Sigmoid colon (tissue), 7 donors: Measurements from ENCODE around the gene DPYSL5. TPM values are rescaled to one million over a fixed set of nuclear protein-coding genes. Genes with fewer than 3 reads are reported as not detected.

ENCODE experiments used
- DNase-seq: peaks from one replicate; pipeline ENCODE4 v3.0.0-alpha.2; 2019
- H3K27ac ChIP-seq, 4 donors: fragments of 200-600 bp; sonication (generic); one replicate each; pipeline ENCODE4 v1.5.1; 2016 to 2019; ENCODE audit warnings: mild to moderate bottlenecking in 1 of 4
- H3K27me3 ChIP-seq, 3 donors: fragments of 200-600 bp; sonication (generic); one replicate each; pipeline ENCODE4 v1.5.1; 2019; ENCODE audit warnings: mild to moderate bottlenecking in 1 of 3
- H3K36me3 ChIP-seq, 4 donors: fragments of 200-600 bp; sonication (generic); one replicate each; pipeline ENCODE4 v1.5.1; 2016 to 2019
- H3K4me1 ChIP-seq, 4 donors: fragments of 200-600 bp; sonication (generic); one replicate each; pipeline ENCODE4 v1.5.1; 2017 to 2019
- H3K4me3 ChIP-seq, 4 donors: fragments of 200-600 bp; sonication (generic); one replicate each; pipeline ENCODE4 v1.5.1; 2017 to 2019; ENCODE audit warnings: mild to moderate bottlenecking in 2 of 4, moderate library complexity in 1 of 4
- H3K9me3 ChIP-seq, 4 donors: fragments of 200-600 bp in 3 of 4; sonication (generic) in 3 of 4; one replicate each; pipeline versions ENCODE4 v1.5.1 to v1.6.1; 2013 to 2019
- EP300 ChIP-seq, 4 donors: sonication (generic); formaldehyde crosslinking; IDR thresholded peaks; one replicate each; pipeline ENCODE4 v1.6.1; 2017; ENCODE audit warnings: antibody characterized with exemption in 4 of 4
- POLR2A ChIP-seq, 2 donors: fragments of 450-650 bp; IDR thresholded peaks; one replicate each; pipeline ENCODE4 v1.6.1; 2016; ENCODE audit warnings: antibody characterized with exemption in 2 of 2, mild to moderate bottlenecking in 2 of 2, moderate library complexity in 2 of 2
- POLR2AphosphoS5 ChIP-seq, 4 donors: sonication (generic); formaldehyde crosslinking; IDR thresholded peaks; one replicate each; pipeline ENCODE4 v1.6.1; 2017; ENCODE audit warnings: antibody characterized with exemption in 4 of 4
- WGBS, 2 donors: extraction: QIAGEN DNeasy Blood & Tissue Kit; methylation state at CpG; one replicate each; pipeline ENCODE4 v1.1.7; 2013; 5-methylcytosine and 5-hydroxymethylcytosine counted together
- intact Hi-C: fragments of 100-400 bp; cut with DNase I; formaldehyde crosslinking; loops from one replicate; pipeline ENCODE4 v1.15.1; 2023
- polyA plus RNA-seq, 3 donors: library from polyadenylated mRNA; stranded (reverse); fragments of 200-250 nt; gene quantifications; one replicate each; pipeline ENCODE4 v1.2.3, GENCODE V29; 2013
- total RNA-seq, 4 donors: library from RNA; depleted of rRNA; stranded (reverse); fragments of >200 nt; gene quantifications; one replicate each; pipeline ENCODE4 v1.1.0, GENCODE V29; 2016
- TF ChIP-seq, protein P1 (sequence below), 4 experiments: fragments of 450-650 bp in 3 of 4; fragments of 200-600 bp in 1 of 4; IDR thresholded peaks; one replicate each; pipeline ENCODE4 v1.5.1; 2016 to 2019; ENCODE audit warnings: antibody characterized with exemption in 4 of 4, mild to moderate bottlenecking in 3 of 4, moderate library complexity in 2 of 4
- donor health status: healthy with polysubstance abuse.
- donor health status: Bipolar disorder and iron deficiency.
- donor health status: healthy.

The DPYSL5 gene
- total and polyA plus RNA-seq, 7 donors = 0.16 to 1.9 (median 0.74) TPM; not detected in 2

DNA sequence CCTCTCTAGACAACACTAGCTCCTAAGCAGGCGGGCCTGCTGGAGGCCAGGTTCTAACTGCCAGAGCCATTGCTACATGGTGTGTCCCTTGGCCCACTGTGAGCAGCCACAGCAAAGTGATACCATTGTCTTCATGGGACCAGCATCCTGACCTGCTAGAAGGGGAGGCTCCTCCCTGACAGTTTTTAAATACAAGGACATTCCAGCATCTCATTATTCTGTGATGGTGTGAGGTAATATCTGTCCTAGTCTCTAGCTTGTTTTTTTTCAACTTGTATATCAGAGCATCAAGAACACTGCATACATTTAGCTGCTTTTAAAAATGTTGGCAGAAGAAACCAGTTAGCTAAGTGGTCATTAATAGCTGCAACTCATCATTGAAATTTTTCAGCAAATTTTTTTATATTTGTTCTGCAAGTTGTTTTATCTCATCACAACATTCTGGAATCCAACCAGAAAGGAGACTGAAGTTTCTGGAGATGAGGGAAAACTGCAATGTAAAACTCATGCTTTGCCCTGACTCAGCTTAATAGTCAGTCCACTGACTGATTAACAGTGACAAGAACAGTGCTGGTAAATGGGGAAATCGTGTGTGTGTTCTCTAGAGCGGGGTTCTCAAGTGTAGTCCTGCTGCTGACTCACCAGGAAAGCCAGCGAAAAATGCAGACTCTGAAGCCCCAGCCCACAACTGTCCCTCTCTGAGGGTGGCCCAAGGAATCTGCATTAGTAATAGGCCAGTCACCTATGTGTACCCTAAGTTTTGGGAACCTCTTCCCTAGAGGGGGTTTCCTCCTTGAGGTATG, 140.3 kb downstream of the DPYSL5 start:
- WGBS, 2 donors = 72 to 84% methylated on average over 4 of the region's 4 CpGs
- no peak for TF ChIP-seq POLR2AphosphoS5 (IDR thresholded peaks at IDR 0.05)
- TF ChIP-seq EP300 (IDR thresholded peaks at IDR 0.05) = no peak
- TF ChIP-seq, protein P1, sequence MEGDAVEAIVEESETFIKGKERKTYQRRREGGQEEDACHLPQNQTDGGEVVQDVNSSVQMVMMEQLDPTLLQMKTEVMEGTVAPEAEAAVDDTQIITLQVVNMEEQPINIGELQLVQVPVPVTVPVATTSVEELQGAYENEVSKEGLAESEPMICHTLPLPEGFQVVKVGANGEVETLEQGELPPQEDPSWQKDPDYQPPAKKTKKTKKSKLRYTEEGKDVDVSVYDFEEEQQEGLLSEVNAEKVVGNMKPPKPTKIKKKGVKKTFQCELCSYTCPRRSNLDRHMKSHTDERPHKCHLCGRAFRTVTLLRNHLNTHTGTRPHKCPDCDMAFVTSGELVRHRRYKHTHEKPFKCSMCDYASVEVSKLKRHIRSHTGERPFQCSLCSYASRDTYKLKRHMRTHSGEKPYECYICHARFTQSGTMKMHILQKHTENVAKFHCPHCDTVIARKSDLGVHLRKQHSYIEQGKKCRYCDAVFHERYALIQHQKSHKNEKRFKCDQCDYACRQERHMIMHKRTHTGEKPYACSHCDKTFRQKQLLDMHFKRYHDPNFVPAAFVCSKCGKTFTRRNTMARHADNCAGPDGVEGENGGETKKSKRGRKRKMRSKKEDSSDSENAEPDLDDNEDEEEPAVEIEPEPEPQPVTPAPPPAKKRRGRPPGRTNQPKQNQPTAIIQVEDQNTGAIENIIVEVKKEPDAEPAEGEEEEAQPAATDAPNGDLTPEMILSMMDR (IDR thresholded peaks at IDR 0.05) = no peak
- TF ChIP-seq POLR2A (IDR thresholded peaks at IDR 0.05) = no peak
- no peak for DNase-seq
- no peak overlapping the region for H3K27ac ChIP-seq
- no peaks in the 10 kb centered on the region for H3K4me1 ChIP-seq
- H3K27me3 ChIP-seq = no peaks in the 10 kb centered on the region
- intact Hi-C loops = no loop called here
- H3K4me3 ChIP-seq = no peak overlapping the region
- no peaks in the 10 kb centered on the region for H3K36me3 ChIP-seq
- no peaks in the 10 kb centered on the region for H3K9me3 ChIP-seq

DNA sequence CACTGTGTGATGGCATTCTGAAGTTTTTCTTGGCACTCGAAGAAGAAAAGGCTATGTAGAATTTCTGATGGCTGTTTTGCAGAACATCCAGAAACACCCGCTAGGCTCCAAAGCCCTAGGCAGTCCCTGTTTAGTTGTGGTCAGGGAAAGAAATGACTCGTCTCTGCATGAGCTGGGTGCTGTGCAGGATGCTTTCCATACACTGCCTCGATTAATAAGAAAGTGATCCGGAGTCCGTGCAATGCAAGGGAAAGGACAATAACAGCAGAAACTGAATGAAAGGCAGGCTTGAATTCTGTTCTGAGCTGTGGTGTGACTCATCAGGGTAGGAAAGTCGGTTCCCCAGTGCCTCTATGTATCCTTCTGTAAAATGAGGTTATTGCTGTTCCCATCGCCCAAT, 141.2 kb downstream of the DPYSL5 start:
- no peak overlapping the region for H3K27ac ChIP-seq

DNA sequence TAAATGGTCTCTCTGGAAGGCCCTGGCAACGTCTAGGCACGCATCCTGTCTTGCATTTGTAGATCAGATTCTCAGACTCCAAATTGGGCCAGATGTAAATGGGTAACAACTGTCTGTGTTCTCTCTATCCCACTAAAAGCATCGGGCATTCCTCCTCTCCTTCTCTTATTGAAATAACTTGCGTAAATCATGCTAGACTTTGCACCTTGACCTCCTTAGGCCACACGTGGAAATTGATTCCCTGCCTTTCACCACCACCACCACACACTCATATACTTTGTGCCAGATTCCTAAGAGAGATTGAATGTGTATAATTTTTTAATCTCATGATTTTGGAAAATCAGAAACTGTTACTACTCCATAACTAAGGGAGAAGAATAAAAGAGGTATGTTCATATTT, 143.8 kb downstream of the DPYSL5 start:
- Histone ChIP-seq H3K4me3 (no peak overlapping the region), H3K36me3 (no peaks in the 10 kb centered on the region), H3K27me3 (no peaks in the 10 kb centered on the region), H3K4me1 (no peaks in the 10 kb centered on the region), H3K27ac (no peak overlapping the region), H3K9me3 (no peaks in the 10 kb centered on the region)
- intact Hi-C loops = no loop called here
- no peak for DNase-seq
- WGBS, 2 donors = 37 to 68% methylated on average over 5 of the region's 5 CpGs
- TF ChIP-seq EP300 (IDR thresholded peaks at IDR 0.05) (no peak), POLR2A (IDR thresholded peaks at IDR 0.05) (no peak), POLR2AphosphoS5 (IDR thresholded peaks at IDR 0.05) (no peak)
- TF ChIP-seq, protein P1 (IDR thresholded peaks at IDR 0.05) = no peak

More for the DNA sequence above, 141.2 kb downstream of the DPYSL5 start:
- Histone ChIP-seq H3K4me1 (no peaks in the 10 kb centered on the region), H3K9me3 (no peaks in the 10 kb centered on the region), H3K36me3 (no peaks in the 10 kb centered on the region), H3K27me3 (no peaks in the 10 kb centered on the region), H3K4me3 (no peak overlapping the region)
- no peak for TF ChIP-seq POLR2AphosphoS5 (IDR thresholded peaks at IDR 0.05)
- TF ChIP-seq, protein P1 (IDR thresholded peaks at IDR 0.05) = no peak
- 84 to 88% methylated on average over 8 of the region's 8 CpGs for WGBS, 2 donors
- intact Hi-C loops = no loop called here
- no peak for DNase-seq

DNA sequence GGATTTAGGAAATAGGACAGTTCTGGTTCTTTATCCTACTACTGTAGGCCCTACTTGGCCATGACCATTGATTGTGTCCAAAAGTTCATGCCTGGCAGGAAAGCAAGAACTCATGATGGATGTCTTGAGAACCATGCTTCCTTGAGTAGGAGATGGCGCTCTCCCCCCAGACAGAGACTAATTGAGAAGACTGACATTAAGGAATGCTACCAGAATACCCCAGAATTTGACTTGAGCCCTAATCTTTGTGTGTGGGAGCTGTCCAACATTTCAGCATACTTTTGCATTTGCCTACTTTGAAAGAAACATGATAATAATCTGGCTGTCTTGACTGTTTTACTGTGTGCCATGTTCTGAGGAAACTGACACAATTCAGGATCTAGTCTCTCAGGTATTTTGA, 145.8 kb downstream of the DPYSL5 start:
- no peaks in the 10 kb centered on the region for H3K27me3 ChIP-seq
- TF ChIP-seq POLR2A (IDR thresholded peaks at IDR 0.05) = no peak
- TF ChIP-seq, protein P1 (IDR thresholded peaks at IDR 0.05) = no peak
- TF ChIP-seq POLR2AphosphoS5 (IDR thresholded peaks at IDR 0.05) = no peak
- no peak for TF ChIP-seq EP300 (IDR thresholded peaks at IDR 0.05)
- no peaks in the 10 kb centered on the region for H3K9me3 ChIP-seq
- no peak overlapping the region for H3K4me3 ChIP-seq
- H3K4me1 ChIP-seq = no peaks in the 10 kb centered on the region
- 81 to 94% methylated on average over 1 of the region's 1 CpG for WGBS, 2 donors
- H3K36me3 ChIP-seq = no peaks in the 10 kb centered on the region
- no peak overlapping the region for H3K27ac ChIP-seq
- DNase-seq = no peak
- intact Hi-C loops = no loop called here

DNA sequence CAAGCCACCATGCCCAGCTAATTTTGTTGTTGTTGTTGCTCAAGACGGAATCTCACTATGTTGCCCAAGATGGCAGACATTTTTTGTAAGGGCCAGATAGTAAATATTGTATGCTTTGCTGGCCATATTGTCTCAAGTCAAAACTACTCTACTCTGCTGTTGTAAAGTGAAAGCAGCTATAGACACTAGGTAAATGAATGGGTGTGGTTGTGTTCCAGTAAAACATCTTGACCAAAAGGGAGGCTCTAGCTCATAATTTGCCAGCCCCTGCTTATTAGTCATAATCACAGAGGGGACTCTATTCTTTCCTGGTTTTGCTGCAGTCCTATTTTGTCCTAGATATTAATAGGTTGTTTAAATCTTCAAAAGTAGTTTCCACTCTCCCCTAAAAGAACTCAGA, 147.1 kb downstream of the DPYSL5 start:
- no peaks in the 10 kb centered on the region for H3K36me3 ChIP-seq
- H3K9me3 ChIP-seq = no peaks in the 10 kb centered on the region
- intact Hi-C loops = no loop called here
- no peaks in the 10 kb centered on the region for H3K27me3 ChIP-seq
- TF ChIP-seq POLR2A (IDR thresholded peaks at IDR 0.05) = no peak
- TF ChIP-seq EP300 (IDR thresholded peaks at IDR 0.05) = no peak
- TF ChIP-seq, protein P1 (IDR thresholded peaks at IDR 0.05) = no peak
- no peak for TF ChIP-seq POLR2AphosphoS5 (IDR thresholded peaks at IDR 0.05)
- H3K4me3 ChIP-seq = no peak overlapping the region
- H3K4me1 ChIP-seq = no peaks in the 10 kb centered on the region
- H3K27ac ChIP-seq = no peak overlapping the region
- DNase-seq = no peak
- 91 to 93% methylated on average over 1 of the region's 1 CpG for WGBS, 2 donors
